ENCODE data around the gene MPI.

The MPI gene

DNA sequence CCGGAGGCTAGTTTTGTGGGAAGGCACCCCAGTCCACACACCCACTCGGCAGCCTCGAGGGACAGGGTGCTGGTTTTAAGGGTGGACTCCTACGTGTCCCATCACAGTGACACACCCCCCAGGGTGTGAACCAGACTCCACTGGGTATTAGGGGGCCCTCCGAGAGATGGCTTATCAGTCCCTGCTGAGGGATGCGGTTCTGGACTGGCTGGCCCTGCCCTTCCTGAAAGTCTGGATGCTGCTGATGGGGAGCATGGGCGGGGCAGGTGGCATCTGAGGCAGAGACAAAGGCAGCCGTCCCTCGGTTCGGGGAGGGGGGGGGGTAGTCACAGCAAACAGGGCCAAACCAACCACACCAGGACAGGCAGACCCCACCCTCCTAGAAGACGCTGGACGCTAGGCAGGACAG lies 45.9 kb upstream of the MPI start:
- no peak overlapping the region for H3K27ac Mint-ChIP-seq
- peaks cover 26% of the 10 kb centered on the region for H3K36me3 Mint-ChIP-seq (ENCODE audit: low read depth)
- TF ChIP-seq, protein P1, sequence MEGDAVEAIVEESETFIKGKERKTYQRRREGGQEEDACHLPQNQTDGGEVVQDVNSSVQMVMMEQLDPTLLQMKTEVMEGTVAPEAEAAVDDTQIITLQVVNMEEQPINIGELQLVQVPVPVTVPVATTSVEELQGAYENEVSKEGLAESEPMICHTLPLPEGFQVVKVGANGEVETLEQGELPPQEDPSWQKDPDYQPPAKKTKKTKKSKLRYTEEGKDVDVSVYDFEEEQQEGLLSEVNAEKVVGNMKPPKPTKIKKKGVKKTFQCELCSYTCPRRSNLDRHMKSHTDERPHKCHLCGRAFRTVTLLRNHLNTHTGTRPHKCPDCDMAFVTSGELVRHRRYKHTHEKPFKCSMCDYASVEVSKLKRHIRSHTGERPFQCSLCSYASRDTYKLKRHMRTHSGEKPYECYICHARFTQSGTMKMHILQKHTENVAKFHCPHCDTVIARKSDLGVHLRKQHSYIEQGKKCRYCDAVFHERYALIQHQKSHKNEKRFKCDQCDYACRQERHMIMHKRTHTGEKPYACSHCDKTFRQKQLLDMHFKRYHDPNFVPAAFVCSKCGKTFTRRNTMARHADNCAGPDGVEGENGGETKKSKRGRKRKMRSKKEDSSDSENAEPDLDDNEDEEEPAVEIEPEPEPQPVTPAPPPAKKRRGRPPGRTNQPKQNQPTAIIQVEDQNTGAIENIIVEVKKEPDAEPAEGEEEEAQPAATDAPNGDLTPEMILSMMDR (IDR thresholded peaks at IDR 0.05), result no peak
- H3K4me1 Mint-ChIP-seq, result peaks cover 51% of the 10 kb centered on the region
- H3K9me3 Mint-ChIP-seq, result no peaks in the 10 kb centered on the region
- peak overlapping the region; percentile 85 for H3K4me3 Mint-ChIP-seq
- no peaks in the 10 kb centered on the region for H3K27me3 Mint-ChIP-seq (ENCODE audit: low read depth, poor library complexity)
- DNase-seq, result no peak

- no peak for DNase-seq
These were observed 45.3 kb upstream of the MPI start for GRCh38 chr15:74844319-74845207.

DNA sequence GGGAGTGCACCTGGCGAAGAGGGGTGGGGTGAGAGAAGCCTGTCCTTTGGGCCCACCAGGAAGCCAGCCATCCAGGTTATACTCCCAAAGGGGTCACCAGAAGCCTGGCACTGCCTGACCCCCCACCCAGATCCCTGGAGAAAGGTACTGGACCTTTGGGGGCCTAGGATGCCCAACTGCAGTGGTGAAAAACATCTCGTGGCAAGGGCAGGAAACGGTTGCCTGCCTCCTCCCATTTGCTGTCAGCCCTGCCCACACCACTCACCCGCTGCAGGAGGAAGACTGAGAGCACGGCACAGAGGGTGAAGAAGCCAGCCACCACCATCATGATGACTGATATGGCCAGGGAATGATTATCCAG lies 44.7 kb upstream of the MPI start:
- Mint-ChIP-seq H3K4me1 (peaks cover 44% of the 10 kb centered on the region), H3K36me3 (ENCODE audit: low read depth) (peaks cover 26% of the 10 kb centered on the region), H3K4me3 (no peak overlapping the region), H3K27ac (no peak overlapping the region), H3K27me3 (ENCODE audit: low read depth, poor library complexity) (no peaks in the 10 kb centered on the region), H3K9me3 (no peaks in the 10 kb centered on the region)
- TF ChIP-seq, protein P1 (IDR thresholded peaks at IDR 0.05), result no peak
- no peak for DNase-seq

More at GRCh38 chr15:74844319-74845207, 45.3 kb upstream of the MPI start:
- no peaks in the 10 kb centered on the region for H3K9me3 Mint-ChIP-seq
- H3K27me3 Mint-ChIP-seq (ENCODE audit: low read depth, poor library complexity), result no peaks in the 10 kb centered on the region
- H3K36me3 Mint-ChIP-seq (ENCODE audit: low read depth), result peaks cover 26% of the 10 kb centered on the region
- no peak overlapping the region for H3K4me3 Mint-ChIP-seq
- H3K4me1 Mint-ChIP-seq, result peaks cover 48% of the 10 kb centered on the region
- TF ChIP-seq, protein P1 (IDR thresholded peaks at IDR 0.05), result no peak
- H3K27ac Mint-ChIP-seq, result peak overlapping the region; percentile 91

- H3K36me3 Mint-ChIP-seq (ENCODE audit: low read depth), result peaks cover 26% of the 10 kb centered on the region
- H3K27me3 Mint-ChIP-seq (ENCODE audit: low read depth, poor library complexity), result no peaks in the 10 kb centered on the region
- no peaks in the 10 kb centered on the region for H3K9me3 Mint-ChIP-seq
- no peak overlapping the region for H3K27ac Mint-ChIP-seq
- H3K4me1 Mint-ChIP-seq, result peaks cover 40% of the 10 kb centered on the region
- no peak overlapping the region for H3K4me3 Mint-ChIP-seq
- DNase-seq, result no peak
- TF ChIP-seq, protein P1 (IDR thresholded peaks at IDR 0.05), result no peak
These were observed 44.3 kb upstream of the MPI start for GRCh38 chr15:74845581-74845980.

DNA sequence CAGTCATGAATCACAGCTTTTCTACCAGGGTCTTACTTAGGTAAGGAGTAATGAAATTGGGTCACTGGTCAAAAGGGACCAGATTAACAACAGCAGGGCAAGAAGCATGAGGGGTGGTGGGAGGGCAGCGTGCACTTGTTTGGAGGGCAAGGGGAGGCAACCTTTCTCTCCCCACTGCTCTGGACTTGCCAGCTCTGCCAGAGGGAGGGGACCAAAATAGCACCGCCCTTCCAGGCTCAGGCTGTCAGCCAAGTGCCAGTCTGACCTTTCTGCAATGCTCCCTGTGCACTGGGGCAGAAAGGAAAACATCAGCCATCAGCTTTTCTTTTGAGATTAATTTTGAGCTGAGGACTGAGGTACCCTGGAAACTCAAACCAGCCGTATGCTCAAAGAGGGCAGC lies 42.4 kb upstream of the MPI start:
- Mint-ChIP-seq H3K4me3 (no peak overlapping the region), H3K27ac (no peak overlapping the region), H3K4me1 (peaks cover 22% of the 10 kb centered on the region), H3K9me3 (no peaks in the 10 kb centered on the region), H3K27me3 (ENCODE audit: low read depth, poor library complexity) (no peaks in the 10 kb centered on the region), H3K36me3 (ENCODE audit: low read depth) (peaks cover 31% of the 10 kb centered on the region)
- TF ChIP-seq, protein P1 (IDR thresholded peaks at IDR 0.05), result no peak
- no peak for DNase-seq

GRCh38 chr15:74850393-74850792 lies 39.4 kb upstream of the MPI start:
- no peak overlapping the region for H3K27ac Mint-ChIP-seq
- peaks cover 25% of the 10 kb centered on the region for H3K36me3 Mint-ChIP-seq (ENCODE audit: low read depth)
- TF ChIP-seq, protein P1 (IDR thresholded peaks at IDR 0.05), result no peak
- H3K4me3 Mint-ChIP-seq, result no peak overlapping the region
- DNase-seq, result no peak
- peaks cover 9% of the 10 kb centered on the region for H3K4me1 Mint-ChIP-seq
- H3K9me3 Mint-ChIP-seq, result no peaks in the 10 kb centered on the region
- H3K27me3 Mint-ChIP-seq (ENCODE audit: low read depth, poor library complexity), result no peaks in the 10 kb centered on the region
